Stimulated activated naive CD8-positive, alpha-beta T cell treated with anti-CD3 and anti-CD28 coated beads, Interleukin-15, Interleukin-2, amounts not matched to agents 100 U/mL and 50 U/mL, for 24 hours (primary cell): ENCODE data around the gene AMZ1.
"Not testable (repeated sequence)": the region's sequence is repeated elsewhere in the genome, so short reads cannot be mapped to it uniquely, and the experiment has no call there.

Experiments used
- ATAC-seq: fragments of 150-1000 bp; cut with Tn5 transposase; one replicate; pipeline ENCODE4 v1.10.0; 2021
- DNase-seq: peaks from one replicate; pipeline ENCODE4 v3.0.0; 2021

The AMZ1 gene

DNA sequence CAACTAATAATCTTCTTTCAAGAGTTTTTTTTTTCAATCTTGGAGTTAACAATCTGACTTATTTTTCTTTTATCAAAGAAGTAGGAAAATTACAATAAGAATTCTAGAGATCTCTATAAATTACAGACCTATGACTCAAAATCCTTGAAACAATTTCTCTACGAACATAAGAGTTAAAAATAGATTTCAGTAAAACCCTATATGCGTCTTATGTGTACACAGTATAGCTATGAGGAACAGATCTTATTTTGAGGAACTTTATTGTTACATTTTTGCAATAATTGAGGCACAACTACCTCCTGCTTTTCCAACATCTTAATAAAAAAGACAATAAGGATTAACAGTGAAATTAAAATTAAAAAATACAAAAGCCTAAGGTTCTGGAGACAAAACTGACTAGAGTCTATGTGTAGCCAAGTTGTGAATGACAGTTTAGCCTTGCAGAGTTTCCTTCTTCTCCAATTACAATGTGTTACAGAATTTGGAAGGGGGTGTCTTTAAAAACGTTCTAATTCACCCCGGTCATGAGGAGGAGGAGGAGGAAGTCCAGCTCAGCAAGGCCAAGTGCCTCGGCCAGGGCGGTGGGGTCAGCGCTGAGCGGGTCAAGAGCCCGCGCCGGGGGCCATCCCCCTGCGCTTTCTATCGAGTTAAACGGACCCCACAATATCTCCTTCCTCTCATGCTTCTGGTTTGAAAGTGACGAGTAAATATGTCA is 40.5 kb downstream of the AMZ1 start:
- no peak for DNase-seq
- no peak for ATAC-seq

DNA sequence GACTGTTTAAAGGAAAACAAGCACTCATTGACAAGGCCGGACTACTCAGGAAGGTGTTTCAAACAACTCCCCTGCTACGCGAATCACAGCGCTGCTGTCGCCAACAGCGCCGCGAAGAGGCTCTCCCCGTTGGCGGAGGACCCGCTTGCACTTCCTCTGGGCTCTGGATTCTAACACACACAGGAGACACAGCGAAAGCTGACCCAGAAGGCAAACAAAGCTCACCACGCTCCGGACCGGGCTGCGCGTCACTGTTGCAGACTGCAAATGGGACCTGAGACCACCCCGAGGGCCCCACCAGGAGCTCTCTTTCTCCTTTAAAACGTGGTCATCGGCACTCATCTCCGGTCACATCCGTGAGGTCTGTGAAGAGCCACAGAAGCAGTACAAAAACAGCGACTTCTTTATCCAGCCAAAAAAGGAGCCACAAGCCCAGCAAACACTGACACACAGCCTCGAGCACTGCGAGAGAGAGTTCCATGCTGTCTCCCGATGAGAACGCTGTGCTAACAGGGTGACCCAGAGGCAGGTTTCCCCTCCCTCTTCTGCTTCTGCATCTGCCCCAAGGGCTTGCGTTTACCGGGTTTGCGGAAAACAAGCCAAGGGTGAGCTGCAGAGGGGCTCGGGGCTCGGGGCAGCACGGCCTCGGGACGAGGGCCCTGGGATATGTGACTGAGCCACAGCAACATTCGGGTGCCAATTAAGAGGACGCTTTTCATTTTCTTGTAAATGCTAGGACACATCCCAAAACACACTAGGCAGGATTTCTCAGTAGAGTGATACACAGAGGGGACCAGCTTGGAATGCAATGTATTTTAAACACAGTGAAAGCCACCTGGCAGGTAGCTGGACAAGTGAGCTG is 41.3 kb downstream of the AMZ1 start:
- ATAC-seq (no peak), DNase-seq (no peak)

DNA sequence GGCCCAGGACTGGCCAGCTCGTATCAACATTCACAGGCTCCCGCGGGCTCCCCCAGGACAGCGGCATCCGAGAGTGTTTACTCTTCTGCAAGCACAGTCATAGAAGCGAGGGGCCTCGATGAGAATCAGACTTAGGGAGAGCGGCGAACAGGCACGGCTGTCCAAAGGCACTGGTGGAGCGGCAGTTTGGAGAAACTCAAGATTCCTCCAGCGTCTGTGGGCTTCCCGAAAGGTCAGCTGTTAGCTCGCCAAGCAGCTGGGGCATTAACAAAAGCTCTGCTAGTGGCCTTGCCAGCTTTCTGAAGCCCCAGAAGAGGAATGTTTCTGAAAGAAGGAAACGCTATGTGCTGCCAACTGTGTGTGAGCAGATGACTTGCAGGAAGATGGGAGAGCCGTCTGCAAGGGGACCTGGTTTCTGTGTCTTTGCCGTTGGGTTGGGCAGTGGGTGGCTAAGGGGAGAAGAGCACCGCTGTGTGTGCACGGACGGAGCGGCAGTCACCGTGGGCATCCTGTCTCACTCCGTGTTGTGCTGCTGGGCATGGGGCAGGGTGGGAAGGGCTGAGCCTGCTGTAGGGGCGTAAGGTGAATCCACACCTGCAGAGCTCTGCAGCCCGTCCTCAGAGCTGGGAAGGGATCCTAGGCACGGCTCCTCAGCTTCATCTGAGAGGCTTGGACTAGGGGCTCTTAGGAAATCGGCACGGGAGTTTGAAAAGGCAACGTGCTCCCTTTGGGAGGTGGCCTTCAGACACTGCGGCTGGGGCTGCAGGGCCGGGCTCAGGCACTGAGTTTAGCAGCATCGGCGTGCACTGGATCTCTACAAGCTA is 42.1 kb downstream of the AMZ1 start:
- ATAC-seq, result no peak

DNA sequence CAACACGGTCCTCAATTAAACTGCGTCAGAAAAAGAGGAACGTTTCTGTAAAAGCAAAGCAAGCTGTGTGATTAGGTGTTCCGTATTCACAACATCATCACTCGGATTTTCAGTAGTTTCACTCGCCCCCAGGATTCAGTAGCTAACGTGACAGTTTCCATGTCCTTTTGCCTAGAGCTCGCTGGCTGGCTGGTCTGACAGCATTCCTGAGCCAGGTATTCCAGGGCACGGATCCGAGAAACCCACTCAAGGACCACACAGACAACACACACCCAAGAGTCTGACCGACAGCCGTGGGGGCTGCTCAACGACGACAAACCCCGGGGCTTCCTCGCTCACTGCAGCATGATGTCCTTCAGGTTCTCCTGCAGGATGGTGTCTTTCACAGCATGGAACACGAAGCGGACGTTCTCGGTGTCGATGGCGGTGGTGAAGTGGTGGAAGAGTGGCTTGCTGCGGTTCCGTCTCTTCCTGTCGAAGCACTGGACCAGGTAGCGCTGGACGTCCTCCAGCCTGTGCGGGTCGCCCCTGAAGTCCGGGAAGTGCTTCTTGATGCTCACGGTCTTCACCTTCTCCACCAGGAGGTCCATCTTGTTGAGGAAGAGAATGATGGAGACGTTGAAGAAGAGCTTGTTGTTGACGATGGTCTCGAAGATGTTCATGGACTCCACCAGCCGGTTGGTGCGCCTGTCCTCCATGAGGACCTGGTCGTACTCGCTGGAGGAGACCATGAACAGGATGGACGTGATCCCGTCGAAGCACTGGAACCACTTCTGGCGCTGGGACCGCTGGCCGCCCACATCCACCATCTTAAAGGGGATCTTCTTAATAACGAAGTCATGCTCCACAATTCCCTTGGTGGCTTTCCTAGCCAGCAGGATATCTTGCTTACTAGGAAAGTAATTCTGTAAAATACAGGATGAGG is 43.1 kb downstream of the AMZ1 start:
- DNase-seq (no peak), ATAC-seq (no peak)

More for the DNA sequence above, 42.1 kb downstream of the AMZ1 start:
- no peak for DNase-seq

DNA sequence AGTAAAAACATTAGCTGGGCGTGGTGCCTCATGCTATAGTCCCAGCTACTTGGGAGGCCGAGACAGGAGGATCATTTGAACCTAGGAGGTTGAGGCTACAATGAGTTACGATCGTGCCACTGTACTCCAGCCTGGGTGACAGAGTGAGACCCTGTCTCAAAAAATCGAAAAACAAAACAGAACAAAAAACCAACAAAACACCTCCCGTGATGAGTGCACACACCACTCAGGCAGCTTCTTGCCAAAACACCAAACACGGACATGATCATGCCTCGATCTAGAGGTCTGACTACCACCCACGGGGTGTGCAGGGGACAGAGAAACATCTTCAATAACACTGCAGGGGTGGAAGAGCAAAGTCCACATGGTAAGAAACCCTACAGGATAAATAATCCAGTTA is 44.4 kb downstream of the AMZ1 start:
- no peak for DNase-seq
- no peak for ATAC-seq

DNA sequence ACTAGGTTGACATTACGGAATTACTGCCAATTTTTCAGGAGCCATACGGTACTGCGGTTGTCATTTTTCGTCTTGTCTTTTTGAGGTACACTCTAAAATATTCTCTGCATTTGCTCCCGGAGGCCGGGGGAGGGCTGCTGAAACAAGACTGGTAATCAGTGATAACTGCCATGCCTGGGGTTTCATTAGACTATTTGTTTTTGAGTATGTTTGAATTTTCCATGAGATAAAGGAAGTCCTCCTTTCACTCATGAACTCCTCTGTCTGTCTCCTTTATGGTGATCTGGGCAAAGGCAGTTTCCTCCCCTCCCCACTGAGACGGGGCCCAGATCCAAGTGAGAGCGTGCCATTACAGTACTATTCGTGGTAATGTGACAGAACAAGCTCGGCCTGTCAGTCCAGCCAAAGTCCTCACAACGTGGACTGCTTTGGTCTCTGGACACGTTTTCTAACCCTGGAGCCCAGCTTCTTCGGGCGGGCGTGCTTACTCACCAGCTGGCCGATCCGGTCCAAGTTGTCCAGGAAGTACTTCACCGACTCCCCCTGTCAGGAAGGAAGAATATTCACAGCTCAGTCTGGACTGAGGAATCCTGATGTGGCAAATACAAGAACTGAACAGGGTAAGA is 45.1 kb downstream of the AMZ1 start:
- ATAC-seq (no peak), DNase-seq (no peak)

DNA sequence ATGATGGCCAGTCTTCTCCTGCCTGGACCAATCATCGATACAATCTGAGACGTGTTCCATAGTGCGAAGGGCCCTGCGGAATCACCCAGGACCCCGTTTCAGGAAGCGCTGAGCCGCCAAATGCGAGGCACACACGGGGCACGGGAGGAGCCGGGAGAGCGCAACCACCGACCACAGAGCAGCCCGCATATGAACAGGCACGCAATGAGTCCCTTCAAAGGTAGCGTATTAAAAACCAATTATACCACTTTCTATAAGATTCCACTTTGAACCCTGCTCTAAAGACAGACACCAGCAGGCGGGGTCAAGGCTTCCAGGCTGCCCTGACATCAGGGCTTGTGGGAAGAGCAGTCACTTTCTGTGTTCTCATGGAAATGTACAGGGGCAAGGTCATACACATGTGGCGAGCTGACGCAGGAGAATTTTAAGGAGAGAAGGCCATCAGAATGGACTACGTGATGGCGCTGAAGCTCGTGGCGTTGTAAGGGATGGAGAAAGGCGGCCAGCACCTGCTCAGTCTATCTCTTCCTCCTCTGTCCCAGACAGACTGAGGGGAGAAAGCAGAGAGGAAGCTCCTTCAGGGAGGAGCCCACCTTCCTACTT is 46.2 kb downstream of the AMZ1 start:
- no peak for ATAC-seq
- DNase-seq, result no peak

DNA sequence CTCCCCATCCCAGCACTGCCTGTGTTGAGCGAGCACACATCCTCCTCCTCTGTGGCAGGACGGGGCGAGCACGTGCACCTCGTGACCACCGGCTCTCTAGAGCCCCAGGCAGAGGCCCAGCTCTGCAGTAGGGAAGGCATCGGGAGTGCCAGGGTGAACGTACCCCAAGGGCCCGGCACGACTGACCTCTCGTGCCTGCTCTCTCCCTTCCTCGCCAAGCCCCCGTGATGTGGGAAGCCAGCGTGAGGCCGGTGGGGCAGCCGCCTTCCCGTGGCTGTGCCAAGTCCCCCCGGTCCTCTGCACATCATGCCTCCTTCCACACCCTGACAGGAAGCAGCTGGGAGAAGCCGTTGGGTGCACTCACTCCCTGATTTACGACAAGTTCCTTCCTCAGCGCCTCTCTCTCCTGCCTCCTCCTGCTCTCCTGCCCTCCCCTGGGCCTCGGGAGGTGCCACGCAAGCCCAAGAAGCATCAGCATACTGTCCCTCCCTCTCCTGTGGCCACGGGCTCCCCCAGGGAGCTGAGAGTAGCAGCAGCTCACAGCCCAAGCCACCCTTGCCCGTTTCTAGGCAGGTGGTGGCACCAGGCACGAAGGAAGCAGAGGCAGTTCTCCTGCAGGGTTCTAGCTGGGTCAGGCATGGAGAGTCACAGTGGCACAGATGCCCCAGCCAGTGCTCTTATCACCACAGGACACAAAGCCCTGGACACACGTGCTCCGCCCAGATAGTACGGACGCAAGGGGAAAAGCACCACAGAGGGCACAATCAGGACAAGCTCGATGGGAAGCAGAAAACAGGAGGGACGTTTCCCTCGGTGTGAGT is 47.0 kb downstream of the AMZ1 start:
- no peak for DNase-seq
- ATAC-seq, result peak; percentile 47

DNA sequence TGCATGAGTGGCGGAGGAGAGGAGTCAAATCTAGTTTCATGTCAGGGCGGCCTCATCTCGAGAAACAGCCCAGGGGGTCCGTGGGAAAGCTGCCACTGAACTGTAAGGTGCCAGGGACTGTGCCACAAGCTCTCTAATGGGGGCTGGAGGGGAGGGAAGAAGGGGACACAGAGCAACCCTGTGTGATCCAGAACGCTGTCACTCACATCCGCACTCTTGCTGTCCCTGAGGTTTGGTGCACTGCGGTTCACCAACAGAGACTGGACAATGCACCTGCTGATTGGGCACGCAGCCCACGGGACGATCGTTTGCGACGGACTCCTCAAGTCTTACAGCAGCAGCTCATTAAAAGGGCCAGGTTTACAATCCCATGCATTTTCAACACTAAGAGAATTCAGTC is 47.7 kb downstream of the AMZ1 start:
- ATAC-seq, result no peak
- no peak for DNase-seq

DNA sequence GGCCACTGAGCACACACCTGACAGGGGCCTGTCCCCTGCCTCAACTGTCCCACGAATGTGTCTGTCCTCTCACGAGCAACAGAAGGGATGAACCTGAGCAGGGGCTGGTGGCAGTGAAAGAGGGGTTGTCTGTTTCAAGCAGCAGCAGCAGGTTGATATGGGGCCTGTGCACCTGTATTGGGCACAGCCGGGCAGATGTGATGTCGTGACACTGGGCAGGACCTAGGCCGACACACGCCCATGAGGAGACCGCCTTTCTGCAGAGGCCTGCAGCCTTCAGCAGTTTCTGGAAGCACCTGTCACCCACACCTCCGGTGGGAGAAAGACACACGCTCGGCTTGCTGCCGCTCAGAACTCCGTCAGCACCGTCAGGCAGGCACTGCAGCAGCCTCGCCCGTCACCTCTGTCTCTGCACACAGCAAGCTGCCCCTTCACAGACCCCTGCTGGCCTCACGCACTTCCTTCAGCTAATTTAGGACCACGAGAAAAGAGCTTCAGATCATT is 48.5 kb downstream of the AMZ1 start:
- DNase-seq (no peak), ATAC-seq (no peak)

DNA sequence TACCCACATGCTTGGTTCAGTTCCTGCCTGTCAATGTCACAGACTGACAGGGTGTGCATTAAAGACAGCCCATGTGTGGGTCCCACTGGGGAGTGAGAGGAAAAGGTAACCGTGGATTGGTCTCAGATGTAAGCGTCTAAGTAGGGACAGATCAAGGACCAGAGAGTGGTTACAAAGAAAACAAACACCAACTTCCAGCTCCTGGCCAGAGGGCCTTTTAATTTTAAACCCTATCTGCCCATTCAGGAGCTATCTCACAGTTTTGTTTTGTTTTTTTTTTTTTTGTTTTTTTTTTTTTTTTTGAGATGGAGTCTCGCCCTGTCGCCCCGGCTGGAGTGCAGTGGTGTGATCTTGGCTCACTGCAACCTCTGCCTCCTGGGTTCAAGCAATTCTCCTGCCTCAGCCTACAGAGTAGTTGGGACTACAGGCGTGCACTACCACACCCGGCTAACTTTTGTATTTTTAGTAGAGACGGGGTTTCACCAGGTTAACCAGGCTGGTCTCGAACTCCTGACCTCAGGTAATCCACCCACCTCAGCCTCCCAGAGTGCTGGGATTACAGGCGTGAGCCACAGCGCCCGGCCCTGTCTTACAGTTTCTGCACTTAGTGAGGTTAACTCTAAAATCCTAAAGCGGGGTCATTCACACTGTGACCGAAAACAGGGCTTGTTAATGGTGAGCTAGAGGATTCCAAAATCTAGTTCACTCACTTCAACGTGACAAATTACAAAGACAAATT is 49.2 kb downstream of the AMZ1 start:
- not testable (repeated sequence) for DNase-seq

DNA sequence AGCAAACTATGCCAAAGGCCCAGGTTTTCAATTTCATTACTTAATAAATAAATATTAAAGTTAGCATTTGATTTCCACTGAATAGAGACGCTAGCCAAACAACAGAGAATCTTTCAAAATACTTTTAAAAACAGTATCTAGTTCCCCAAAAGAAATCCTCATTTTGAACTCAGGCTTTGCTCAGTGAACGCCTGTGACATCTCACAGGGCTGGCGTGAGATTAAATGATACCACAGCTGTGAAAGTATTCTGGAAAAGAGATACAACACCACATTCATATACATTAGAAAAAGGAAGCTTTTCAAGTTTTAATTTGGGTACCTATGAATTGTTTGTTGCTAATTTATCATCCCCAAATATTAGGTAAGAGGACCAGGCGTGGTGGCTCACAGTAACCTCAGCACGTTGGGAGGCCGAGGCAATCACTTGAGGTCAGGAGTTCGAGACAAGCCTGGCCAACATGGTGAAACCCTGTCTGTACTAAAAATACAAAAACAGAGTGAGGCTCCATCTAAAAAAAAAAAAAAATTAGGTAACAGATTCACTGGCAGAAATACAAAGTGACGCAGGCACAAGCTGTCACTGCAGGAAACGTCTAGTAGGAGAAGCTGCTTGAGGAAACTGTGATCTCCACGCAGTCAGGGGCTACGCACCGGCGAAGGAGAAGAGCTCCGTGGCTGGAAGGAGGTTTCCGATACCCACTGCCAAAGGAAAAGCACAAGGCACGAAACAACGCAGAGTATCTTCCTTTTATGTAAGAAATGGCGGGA is 50.0 kb downstream of the AMZ1 start:
- ATAC-seq (no peak), DNase-seq (no peak)

More for the DNA sequence above, 49.2 kb downstream of the AMZ1 start:
- ATAC-seq, result not testable (repeated sequence)

DNA sequence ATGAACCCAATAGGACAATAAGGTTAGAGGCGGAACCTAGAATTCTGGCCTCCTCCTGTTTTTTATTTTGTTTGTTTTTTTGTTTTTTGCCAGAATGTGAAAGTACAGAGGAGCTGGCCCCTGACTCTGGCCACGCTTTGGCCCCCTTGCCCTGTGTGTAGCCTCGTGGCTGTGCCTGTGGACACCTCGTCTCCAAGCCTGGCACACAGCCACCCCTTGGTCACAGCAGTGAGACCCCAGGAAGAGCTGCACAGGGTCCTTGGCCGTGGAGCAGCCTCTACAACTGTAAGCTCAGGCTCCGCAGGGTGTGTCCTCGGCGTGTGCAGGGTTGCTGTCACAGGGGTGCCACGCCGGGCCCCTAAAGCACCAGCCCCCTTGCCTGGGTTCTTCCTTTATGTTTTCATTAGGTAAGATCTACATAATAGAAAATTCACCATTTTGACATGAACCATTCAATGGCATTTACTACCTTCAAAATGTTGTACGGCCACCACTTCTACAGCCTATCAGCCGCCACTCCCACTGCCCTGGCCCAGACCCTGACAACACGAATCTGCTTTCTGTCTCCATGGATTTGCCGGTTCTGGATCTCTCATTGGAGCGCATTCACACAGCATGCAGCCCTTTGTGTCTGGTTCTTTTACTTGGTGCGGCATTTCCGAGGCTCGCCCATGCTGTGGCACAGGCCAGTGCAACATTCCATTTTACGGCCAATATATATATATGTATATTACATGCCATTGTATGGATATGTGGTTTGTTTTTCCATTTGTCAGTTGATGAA is 51.0 kb downstream of the AMZ1 start:
- ATAC-seq, result no peak
- no peak for DNase-seq

DNA sequence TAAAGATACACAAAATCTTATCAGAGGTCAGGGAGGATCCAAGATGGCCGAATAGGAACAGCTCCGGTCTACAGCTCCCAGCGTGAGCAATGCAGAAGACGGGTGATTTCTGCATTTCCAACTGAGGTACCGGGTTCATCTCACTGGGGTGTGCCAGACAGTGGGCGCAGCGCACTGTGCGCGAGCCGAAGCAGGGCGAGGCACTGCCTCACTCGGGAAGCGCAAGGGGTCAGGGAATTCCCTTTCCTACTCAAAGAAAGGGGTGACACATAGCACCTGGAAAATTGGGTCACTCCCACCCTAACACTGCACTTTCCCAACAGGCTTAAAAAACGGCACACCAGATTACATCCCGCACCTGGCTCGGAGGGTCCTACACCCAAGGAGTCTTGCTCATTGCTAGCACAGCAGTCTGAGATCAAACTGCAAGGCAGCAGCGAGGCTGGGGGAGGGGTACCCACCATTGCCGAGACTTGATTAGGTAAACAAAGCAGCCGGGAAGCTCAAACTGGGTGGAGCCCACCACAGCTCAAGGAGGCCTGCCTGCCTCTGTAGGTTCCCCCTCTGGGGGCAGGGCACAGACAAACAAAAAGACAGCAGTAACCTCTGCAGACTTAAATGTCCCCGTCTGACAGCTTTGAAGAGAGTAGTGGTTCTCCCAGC is 55.7 kb downstream of the AMZ1 start:
- DNase-seq, ATAC-seq: not testable (repeated sequence)

DNA sequence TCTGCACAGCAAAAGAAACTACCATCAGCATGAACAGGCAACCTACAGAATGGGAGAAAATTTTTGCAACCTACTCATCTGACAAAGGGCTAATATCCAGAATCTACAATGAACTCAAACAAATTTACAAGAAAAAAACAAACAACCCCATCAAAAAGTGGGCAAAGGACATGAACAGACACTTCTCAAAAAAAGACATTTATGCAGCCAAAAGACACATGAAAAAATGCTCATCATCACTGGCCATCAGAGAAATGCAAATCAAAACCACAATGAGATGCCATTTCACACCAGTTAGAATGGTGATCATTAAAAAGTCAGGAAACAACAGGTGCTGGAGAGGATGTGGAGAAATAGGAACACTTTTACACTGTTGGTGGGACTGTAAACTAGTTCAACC is 60.7 kb downstream of the AMZ1 start:
- not testable (repeated sequence) for DNase-seq, ATAC-seq

DNA sequence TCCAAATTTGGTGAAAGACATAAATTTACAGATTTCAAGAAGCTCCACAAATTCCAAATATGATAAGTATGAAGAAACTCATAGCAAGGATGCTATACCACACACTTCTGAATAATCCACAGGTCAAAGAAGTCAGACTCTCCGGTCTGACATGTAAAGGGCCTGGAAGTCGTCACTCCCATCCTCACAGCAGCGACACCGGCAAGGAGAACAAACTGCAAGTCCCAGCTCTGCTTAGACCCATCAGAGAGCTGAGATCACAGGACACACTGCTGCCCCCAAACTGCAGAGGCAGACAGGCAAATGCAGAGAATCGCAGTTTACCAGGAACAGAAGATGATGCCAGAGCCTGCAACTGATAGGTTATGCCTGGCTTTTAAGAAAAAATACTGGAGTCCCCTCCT is 62.0 kb downstream of the AMZ1 start:
- DNase-seq (no peak), ATAC-seq (no peak)

DNA sequence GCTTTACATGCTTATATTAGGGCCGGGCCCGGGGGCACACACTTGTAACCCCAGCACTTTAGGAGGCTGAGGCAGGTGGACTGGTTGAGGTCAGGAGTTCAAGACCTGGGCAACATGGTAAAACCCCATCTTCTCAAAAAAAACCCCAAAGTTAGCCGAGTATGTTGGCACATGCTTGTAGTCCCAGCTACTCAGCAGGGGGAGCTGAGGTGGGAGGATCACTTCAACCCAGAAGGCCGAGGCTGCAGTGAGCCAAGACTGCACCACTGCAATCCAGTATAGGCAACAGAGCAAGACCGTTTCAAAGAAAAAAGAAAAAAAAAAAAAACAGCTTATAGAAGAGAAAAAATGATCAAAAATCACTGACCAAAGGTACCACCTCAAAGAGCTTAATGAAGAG is 63.1 kb downstream of the AMZ1 start:
- DNase-seq (no peak), ATAC-seq (no peak)
